ENCODE data around the gene PHPT1. TPM values are rescaled to one million over a fixed set of nuclear protein-coding genes. Genes with fewer than 3 reads are reported as not detected.
"Not testable (repeated sequence)": the region's sequence is repeated elsewhere in the genome, so short reads cannot be mapped to it uniquely, and the experiment has no call there.

The PHPT1 gene
- total RNA-seq, 1 donor from 2014 or later, result 49.1 TPM

DNA sequence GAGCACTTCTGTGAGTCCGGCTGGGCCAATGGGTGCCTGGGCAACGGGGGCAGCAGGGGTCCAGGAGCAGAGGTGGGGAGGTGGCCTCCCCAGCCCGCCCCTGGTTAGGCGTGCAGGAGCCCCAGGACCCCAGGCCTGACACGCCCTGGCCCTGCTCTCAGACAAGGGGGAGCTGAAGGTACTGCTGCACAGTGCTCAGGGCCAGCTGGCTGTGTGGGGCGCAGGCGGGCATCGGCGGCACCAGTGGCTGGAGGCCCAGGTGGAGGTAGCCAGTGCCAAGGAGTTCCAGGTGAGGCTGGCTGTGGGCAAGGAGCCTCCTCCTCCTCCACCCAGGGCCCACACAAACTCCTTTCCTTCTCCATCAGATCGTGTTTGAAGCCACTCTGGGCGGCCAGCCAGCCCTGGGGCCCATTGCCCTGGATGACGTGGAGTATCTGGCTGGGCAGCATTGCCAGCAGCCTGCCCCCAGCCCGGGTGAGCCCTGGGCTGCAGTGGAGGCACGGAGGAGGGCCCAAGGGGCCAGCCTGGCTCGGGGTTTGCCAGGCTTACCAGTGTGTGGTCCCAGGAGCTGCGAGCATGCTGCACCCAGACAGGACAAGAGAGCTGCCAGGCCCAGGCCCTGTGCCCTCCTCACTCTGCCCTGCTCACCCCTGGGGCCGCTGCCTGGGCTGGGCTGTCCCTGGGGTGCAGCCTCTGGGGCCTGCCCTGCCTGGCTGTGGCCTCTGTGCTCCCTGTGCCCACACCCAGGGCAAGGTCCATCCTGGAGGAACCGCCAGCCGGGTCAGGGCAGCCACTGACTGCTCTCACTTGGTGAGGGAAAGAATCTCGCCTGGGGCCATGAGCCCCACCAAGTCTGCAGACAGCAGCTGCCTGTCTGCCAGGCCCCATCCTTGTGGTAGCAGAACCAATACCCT lies 9.9 kb downstream of the PHPT1 start:
- DNase-seq (ENCODE audit: low spot score), result peak; percentile 57

DNA sequence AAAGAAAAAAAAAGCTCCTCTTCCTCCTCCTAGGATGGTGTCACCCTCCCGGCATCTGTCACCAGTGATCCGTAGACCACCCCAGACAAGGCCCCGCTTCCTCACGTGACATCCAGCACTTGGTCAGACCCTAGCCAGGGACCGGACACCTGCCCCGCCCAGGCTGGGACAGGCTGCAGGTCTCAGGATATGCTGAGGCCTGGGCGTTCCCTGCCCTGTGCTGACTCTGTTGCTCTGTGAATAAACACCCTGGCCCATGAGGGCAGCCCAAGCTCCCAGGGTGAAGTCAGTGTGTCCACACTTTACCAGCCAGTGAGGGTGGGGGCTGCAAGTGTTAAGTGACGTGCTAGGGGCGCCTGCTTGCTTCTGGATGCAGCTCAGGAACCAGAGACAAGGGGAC lies 11.3 kb downstream of the PHPT1 start:
- DNase-seq (ENCODE audit: low spot score), result no peak

DNA sequence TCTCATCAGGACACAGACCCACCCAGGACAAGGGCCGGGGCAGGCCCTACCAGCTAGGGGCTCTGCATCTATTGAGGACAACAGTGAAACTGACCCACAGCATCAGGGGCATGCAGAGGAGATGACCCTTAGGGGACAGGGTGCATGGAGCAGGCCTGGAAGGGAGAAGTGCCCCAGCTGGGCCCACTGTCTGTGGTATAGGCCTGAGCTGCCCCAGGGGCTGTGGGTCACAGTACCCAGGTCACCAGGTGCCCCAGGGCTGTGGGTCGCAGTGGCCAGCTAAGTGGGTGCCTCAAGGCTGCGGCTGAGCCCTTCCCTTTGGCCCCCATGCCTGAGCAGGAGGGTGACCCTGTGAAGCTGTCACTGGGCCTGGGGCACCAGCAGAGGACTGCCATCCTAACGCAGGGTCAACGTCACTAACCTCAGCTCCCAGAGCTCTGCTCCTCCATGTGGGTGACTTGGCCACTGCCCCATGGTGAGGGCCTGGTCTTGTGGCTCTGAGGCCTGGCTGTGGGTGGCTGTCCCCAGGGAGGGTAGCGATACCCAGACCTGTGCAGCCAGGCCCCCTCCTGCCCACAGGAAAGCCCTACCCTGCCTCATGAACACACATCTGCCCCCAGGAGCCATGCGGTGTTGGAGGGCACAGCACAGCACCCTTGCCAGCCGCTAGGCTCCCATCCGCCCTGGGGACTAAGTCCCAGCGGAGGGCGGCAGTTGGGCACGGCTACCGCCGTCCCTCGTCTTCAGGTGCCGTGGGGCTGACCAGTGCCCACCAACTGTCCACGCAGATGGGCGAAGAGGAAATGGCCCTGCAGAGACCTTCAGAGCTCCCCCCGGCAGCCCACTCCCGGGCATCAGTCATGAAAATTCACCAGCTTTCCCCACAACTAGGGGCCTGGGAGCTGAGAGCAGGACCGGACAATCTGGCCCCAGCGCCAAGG lies 12.0 kb downstream of the PHPT1 start:
- no peak for DNase-seq (ENCODE audit: low spot score)

DNA sequence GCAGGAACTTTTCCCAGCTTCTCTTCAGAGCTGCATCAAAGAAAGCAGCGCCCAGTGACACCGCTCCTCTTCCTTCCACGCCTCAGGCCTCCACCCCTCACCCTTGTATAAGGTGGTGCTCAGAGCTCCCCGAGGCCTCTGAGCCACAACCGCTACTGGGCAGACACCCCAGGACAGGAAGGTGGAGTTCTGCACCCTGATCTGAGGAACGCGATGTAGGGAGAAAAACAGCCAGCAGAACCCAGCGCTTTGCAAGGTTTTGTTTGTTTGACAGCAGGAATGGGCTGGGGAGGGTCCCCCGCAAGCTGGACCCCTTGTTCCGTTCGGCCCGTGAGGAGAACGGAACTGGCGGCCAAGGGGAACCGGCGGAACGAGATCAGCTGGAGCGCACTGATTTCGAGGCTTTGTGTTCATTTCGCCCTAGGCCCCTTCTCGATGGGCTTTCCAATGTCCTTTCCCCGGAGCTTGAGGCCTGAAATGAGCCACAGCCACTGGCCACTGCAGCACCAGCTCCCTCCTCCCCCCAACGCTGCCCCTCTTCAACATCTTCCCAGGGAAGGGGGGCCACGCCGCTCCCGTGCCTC lies 12.8 kb downstream of the PHPT1 start:
- DNase-seq (ENCODE audit: low spot score), result no peak

DNA sequence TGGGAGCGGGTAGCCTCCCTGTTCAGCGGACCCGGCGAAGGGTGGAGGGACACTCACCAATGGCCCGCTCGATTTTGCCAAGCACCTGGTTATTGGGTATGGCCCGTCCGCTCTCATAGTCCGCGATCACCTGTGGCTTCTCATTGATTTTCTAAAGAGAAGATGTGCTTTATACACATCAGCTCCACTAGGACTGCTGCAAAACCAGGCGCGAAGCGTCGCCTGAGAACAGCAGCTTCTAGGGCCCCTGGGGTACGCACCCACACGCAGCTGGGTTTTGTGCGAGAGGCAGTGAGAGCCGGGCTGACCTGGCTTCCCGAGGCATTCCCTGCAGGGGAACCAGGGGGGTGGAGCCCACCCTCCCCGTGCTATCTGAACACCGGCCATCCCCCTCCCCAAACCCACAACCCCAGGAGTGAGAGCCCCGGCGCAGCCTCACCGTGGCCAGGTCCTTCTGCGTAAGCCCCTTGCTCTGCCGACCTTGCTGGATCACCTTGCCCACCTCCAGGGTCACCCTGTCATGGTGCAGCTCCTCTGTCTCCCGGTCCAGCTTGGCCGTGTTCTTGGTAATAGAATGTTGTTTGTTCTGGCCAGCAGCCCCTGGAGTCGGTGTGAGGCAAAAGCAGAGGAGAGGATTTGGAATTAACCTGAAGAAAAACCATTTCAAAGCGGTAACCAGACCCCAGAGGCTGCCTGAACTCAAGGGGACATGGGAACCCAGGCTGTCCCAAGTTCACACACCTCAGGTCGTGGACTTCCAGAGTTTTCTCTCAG lies 13.8 kb downstream of the PHPT1 start:
- DNase-seq (ENCODE audit: low spot score), result no peak

DNA sequence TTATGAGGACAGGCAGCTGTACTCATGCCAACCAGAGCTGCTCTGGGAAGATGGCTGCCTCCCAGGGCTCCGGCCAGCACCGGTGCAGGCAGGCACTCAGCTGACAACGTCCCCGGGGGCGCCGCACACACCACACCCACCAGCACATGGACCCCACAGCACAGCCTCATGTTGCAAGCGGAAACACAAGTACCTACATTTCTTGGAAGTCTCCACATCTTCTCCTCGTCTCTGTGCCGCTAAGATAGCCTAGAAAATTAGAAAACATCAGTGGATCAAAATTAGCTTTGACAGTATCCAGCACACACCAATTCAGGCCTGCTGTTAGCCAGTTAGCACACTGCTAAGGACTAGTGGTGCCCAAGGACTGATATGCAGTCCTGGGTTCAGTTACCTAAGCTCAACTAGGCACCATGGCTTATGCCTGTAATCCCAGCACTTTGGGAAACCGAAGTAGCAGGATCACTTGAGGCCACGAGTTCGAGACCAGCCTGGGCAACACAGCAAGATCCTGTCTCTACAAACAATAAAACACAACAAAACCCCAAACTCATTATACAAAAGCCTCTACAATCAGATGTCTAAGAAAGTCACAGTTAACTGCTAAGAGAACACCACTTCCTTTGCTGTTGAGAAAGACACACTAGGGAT lies 14.5 kb downstream of the PHPT1 start:
- no peak for DNase-seq (ENCODE audit: low spot score)

DNA sequence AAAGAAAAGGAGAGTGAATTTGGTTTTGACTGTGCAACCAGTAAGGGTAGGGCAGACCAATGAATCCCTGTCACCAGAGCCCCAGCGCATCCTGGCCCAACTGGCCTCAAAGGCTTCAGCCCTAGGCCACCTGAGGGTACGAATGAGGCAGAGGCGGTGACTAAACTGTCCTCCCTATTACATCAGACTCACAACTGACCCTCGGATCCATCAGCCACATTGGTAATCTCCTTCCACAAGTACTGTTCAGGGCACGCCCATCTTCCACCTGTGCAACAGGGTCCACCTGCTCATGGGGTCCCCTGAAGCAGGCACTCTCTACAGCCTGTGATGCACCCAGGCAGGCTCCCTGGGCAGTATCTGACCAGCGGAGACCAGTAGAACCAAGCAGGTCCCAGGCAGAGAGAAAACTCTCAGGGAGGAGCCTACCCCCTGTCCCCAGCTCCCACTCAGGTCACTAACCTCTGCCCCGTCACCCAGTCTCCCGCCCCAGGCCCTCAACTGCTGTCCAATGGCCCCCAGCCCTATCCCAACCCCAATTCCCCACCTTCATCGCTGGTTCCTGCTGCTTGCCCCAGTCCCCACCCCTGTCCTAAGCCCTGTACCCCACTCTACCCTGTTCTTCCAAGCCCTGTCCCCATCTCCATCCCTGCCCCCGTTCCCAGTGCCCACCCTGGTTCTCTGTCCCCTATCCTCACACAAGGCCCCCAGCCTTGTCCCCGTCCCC lies 16.0 kb downstream of the PHPT1 start:
- DNase-seq (ENCODE audit: low spot score), result no peak

DNA sequence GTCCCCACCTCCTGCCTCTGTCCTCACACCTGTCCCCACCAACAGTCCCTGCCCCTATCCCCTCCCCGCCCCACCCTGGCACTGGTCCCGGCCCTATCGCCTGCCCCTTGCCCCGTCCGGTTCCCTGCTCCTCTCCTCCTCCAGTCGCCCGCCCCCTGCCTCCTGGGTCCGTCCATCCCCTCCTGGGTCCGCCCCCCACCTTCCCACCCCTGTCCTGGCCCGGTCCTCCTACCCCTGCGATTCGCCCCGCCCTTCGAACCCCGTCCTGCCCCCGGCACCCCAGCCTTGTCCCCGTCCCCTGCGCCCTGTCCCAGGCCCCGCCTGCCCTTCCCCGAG lies 16.5 kb downstream of the PHPT1 start:
- DNase-seq (ENCODE audit: low spot score), result no peak

DNA sequence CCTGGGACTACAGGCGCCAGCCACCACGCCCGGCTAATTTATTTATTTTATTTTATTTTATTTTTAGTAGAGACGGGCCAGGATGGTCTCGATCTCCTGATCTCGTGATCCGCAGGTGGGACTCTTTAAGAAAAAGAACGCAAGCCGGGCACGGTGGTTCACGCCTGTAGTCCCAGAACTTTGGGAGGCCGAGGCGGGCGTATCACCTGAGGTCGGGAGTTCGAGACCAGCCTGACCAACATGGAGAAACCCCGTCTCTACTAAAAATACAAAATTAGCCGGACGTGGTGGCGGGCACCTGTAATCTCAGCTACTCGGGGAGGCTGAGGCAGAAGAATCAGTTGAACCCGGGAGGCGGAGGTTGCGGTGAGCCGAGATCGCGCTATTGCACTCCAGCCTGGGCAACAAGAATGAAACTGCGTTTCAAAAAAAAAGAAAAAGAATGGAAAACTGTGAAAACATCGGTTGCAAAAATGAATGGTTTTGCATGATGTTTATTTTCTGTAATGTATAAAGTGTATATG lies 17.8 kb downstream of the PHPT1 start:
- not testable (repeated sequence) for DNase-seq (ENCODE audit: low spot score)

DNA sequence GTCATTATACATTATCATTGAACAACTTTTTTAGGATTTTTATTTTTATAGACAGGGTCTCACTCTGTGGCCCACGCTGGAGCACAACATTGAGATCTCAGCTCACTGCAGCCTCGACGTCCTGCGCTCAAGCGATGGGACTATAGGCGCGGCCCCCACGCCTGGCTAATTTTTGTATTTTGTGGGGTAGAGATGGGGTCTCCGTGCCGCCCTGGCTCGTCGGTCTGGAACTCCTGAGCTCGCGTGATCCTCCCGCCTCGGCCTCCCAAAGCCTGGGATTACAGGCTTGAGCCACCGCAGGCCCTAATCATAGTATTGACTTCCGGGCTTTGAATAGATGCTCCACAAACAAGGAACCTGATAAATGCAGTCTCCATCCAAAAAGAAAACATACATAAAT lies 18.3 kb downstream of the PHPT1 start:
- DNase-seq (ENCODE audit: low spot score), result no peak

DNA sequence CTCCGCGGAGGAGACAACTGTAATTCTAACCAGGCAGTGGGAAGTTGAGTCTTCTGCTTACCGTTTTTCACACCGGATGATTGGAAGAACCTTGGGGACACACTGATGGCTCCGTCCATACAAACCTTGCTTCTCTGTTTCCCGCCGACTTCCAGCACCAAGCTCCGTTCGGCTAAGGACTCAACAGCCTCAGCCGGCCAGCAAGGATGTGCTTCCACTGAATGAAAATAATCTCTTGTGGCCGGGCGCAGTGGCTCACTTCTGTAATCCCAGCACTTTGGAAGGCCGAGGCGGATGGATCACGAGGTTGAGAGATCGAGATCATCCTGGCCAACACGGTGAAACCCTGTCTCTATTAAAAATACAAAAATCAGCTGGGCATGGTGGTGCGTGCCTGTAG lies 18.7 kb downstream of the PHPT1 start:
- no peak for DNase-seq (ENCODE audit: low spot score)

DNA sequence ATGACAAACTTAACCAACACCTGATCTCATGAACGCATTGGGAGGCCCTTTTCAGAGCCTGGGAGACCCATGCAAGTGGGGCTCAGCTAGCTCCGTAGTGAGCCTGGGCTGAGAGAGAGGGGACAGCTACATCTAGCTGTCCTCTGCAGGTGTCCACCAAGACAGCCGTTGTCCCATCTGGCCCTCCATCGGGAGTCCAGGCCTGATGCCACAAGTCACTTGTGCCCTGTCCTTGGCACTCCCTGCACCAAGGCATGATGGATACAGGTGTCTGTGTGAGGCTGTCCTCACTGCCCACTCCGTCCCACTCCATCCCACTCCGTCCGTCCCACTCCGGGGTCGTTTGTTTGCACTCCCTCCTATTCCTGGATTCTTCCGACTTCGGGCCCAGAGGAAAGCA lies 19.4 kb downstream of the PHPT1 start:
- DNase-seq (ENCODE audit: low spot score), result no peak

DNA sequence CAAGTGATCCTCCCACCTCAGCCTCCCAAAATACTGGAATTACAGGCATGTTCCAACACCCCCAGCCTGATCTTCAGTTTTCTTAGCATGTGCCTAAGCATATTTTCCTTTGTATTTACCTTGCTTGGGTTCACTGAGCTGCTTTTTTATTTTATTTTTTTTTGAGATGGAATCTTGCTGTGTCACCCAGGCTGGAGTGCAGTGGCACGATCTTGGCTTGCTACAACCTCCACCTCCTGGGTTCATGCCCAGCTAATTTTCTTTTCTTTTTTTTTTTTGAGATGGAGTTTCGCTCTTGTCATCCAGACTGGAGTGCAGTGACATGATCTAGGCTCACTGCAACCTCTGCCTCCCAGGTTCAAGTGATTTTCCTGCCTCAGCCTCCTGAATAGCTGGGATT lies 20.4 kb downstream of the PHPT1 start:
- not testable (repeated sequence) for DNase-seq (ENCODE audit: low spot score)

DNA sequence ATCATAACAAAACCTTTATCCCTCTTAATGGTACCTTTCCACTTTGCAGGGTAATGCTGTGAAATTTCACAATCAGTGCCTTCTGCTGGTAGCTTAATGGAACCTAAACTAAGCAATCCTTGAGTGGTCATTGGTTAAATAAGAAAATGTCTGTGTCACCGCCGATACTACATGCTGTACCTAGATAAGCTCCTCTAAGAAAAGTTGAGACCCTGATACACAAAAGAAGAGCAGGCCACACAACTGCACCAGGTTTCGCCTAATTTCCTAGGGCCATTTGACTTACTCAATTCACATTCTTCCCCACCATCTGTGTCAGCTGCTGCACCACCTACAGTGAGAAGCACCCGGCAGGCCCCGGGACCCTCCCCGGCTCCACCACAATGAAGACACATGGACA lies 25.9 kb downstream of the PHPT1 start:
- no peak for DNase-seq (ENCODE audit: low spot score)

DNA sequence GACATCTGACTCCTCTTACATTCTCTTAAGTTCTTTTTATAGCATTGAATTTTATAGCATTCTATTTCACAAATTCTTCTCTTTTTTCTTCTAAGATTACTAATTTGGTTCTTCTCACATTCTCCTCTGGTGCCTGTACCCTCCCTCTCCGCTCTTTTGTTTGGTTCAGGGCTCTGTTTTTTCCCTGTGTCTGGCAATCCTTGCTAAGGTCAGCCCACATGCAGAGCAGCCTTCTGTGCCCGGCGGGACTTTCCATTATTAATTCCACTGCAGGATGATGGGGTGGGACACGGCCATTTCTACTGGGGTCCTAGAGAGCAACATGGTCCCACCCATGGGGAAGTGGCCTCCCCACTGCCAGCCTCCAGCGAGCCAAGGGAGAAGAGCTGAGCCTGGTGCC lies 27.3 kb downstream of the PHPT1 start:
- no peak for DNase-seq (ENCODE audit: low spot score)

DNA sequence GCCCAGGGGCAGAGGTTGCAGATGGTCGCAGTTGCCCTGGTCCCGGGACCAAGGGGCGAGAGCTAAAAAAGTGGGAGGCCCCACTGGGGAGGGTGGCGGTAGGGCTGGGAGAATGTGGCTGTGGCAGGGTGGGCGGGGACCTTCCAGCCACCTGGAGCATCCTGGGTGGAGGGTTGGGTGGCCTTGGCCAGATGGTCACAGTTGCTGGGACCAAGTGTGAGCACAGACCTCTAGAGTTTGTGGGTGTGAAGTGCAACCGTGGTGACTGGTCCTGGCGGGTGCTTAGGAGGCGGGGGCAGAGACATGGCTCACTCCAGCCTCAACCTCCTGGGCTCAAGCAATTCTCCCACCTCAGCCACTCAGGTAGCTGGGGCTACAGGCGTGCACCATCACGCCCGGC lies 31.4 kb downstream of the PHPT1 start:
- no peak for DNase-seq (ENCODE audit: low spot score)

DNA sequence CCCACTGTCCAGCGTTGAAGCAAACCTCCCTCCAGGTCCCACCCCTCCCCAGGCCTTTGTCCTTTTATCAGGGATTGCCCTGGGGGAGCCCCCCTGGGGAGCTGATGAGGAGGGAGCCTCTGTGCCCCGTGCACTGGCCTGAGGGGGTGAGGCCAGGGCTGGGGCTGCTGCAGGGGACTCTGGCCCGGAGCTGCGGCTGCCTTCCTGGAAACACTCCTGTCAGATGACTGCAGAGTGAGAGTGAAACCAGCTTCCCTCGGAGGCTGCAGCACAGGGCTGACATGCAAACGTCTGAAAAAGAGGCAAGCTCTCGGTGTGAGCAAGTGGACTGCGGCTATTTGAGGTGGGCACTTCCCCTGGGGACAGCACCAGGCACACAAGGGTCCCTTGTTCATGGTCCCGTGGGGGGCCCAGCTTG lies 32.5 kb downstream of the PHPT1 start:
- DNase-seq (ENCODE audit: low spot score), result peak; percentile 70

DNA sequence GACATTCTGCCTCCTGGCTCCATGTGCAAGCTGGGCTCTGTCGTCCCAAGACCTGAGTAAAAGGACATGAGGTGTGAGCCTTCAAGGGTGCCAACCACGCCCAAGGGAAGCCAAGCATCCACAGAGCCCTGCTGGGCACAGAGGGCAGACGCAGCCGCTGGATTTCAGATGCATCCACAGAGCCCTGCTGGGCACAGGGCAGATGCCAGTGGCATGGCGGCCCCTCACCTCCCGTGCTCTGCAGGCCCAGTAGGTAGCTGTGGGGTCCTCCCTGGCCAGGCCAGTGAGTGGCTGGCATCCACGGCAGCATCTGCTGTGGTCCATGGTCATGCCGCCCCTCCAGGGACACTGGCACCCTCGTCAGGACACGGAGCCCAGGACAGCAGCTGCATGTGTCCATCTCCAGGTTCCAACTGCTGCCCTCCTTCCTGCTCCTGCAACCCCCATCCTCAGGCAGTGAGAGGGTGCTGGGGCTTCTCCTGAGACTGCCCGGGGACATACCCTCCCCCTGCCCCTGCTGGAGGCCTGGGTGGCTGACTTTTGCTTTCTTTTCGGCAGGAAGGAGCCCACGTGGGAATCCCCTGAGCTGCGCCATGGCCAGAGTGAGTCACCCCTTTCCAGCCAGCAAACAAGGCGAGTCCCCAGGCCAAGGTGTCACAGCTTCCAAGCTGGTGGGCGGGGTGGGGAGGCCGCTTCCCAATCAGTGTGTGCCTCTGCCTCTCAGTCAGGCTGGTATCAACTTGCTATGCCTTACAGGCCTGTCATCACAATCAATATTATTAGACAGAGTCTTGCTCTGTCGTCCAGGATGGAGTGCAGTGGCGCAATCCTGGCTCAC lies 33.1 kb downstream of the PHPT1 start:
- DNase-seq (ENCODE audit: low spot score), result no peak

DNA sequence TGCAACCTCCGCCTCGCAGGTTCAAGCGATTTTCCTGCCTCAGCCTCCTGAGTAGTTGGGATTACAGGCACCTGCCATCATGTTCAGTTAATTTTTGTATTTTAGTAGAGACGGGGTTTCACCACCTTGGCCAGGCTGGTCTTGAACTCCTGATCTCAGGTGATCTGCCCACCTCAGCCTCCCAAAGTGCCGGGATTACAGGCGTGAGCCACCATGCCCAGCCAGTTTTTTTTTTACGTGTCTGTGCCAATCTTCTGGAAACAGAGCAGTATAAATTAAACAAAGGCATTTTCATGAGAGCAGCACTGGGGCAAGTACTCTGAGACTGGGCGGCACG lies 33.7 kb downstream of the PHPT1 start:
- not testable (repeated sequence) for DNase-seq (ENCODE audit: low spot score)
